ENCODE results near the gene TP53TG5. TPM values are rescaled to one million over a fixed set of nuclear protein-coding genes. Genes with fewer than 3 reads are reported as not detected.

Gene TP53TG5
- total RNA-seq, 1 experiment from 2014 or later = not detected

DNA sequence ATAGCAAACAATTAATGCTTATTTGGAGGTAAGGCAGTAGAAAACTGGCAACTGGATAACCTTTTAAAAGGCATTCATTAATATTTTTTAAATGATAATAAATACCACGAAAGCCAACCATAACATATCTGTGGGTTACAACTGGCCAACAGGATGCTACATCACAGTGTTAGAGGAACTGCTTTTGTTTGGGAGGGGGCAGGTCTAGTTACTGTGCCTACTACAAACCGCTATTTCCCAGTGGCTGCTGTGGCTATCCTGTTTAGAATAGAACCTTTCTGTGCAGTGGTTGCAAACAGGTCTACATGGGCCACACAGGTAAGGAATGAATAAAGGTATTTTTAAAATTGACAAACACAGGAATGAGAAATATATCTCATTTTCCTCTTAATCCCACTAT is 38.8 kb upstream of the TP53TG5 start:
- POLR2A ChIA-PET (ENCODE audit: unreplicated experiment) = no interaction called here
- no peak for ATAC-seq
- CTCF ChIA-PET = no interaction called here
- H3K36me3 ChIP-seq (ENCODE audit: low read depth, low read length) = peaks cover 20% of the 10 kb centered on the region
- H3K27me3 ChIP-seq (ENCODE audit: low read length) = no peaks in the 10 kb centered on the region
- intact Hi-C loops (cut with micrococcal nuclease) = loop anchor here (10.0 kb wide), 1 partner anchor 518 kb away; the partner anchor contains the start of gene PCIF1
- no peaks in the 10 kb centered on the region for H3K9me2 ChIP-seq (replicated peaks; ENCODE audit: low read length)
- 0 out of 2 replicates have a peak overlapping the region, but pooled peaks have one; percentile 59 for H3K27ac ChIP-seq (ENCODE audit: low read length)
- H3F3A ChIP-seq (ENCODE audit: low read length, unreplicated experiment) = peaks cover 3% of the 10 kb centered on the region
- H3K79me2 ChIP-seq (ENCODE audit: low read length) = peaks cover 44% of the 10 kb centered on the region
- H4K20me1 ChIP-seq (ENCODE audit: low read length) = no peaks in the 10 kb centered on the region
- no peaks in the 10 kb centered on the region for H3K9me3 ChIP-seq (ENCODE audit: low read length)
- peaks cover 44% of the 10 kb centered on the region for H3K4me1 ChIP-seq (ENCODE audit: insufficient read depth, low read length)
- peak overlapping the region; percentile 88 for H3K9ac ChIP-seq (ENCODE audit: low read length)
- no peak overlapping the region for H2AFZ ChIP-seq (ENCODE audit: low read length)
- peak overlapping the region; percentile 96 for H3K4me2 ChIP-seq (ENCODE audit: low read length)
- TF ChIP-seq EZH2 (IDR thresholded peaks at IDR 0.05; ENCODE audit: low read length, unreplicated experiment) = no peak
- no peak for TF ChIP-seq EZH2phosphoT487 (IDR thresholded peaks at IDR 0.05; ENCODE audit: borderline replicate concordance, low read length)
- TSS peak; percentile 40 for BruUV-seq (replicated peaks)
- DNase-seq = no peak
- peak overlapping the region; percentile 85 for H3K4me3 ChIP-seq (ENCODE audit: low read length)

- Histone ChIP-seq H2AFZ (ENCODE audit: low read length) (peak within 1 kb of the TSS; percentile 65), H3K9me2 (replicated peaks; ENCODE audit: low read length) (no peaks in the 10 kb centered on the region), H3K4me1 (ENCODE audit: insufficient read depth, low read length) (peaks cover 47% of the 10 kb centered on the region), H3K79me2 (ENCODE audit: low read length) (peaks cover 44% of the 10 kb centered on the region), H3K36me3 (ENCODE audit: low read depth, low read length) (peaks cover 12% of the 10 kb centered on the region), H3K9ac (ENCODE audit: low read length) (peak within 1 kb of the TSS; percentile 88), H3K27ac (ENCODE audit: low read length) (peak within 1 kb of the TSS; percentile 59), H3F3A (ENCODE audit: low read length, unreplicated experiment) (peaks cover 3% of the 10 kb centered on the region), H3K4me3 (ENCODE audit: low read length) (peak within 1 kb of the TSS; percentile 85), H4K20me1 (ENCODE audit: low read length) (no peaks in the 10 kb centered on the region), H3K9me3 (ENCODE audit: low read length) (no peaks in the 10 kb centered on the region), H3K27me3 (ENCODE audit: low read length) (no peaks in the 10 kb centered on the region), H3K4me2 (ENCODE audit: low read length) (peak within 1 kb of the TSS; percentile 96)
- BruUV-seq (replicated peaks) = no TSS peak
- peak; percentile 90 for DNase-seq
- no peak for TF ChIP-seq EZH2 (IDR thresholded peaks at IDR 0.05; ENCODE audit: low read length, unreplicated experiment)
- TF ChIP-seq, protein P1, sequence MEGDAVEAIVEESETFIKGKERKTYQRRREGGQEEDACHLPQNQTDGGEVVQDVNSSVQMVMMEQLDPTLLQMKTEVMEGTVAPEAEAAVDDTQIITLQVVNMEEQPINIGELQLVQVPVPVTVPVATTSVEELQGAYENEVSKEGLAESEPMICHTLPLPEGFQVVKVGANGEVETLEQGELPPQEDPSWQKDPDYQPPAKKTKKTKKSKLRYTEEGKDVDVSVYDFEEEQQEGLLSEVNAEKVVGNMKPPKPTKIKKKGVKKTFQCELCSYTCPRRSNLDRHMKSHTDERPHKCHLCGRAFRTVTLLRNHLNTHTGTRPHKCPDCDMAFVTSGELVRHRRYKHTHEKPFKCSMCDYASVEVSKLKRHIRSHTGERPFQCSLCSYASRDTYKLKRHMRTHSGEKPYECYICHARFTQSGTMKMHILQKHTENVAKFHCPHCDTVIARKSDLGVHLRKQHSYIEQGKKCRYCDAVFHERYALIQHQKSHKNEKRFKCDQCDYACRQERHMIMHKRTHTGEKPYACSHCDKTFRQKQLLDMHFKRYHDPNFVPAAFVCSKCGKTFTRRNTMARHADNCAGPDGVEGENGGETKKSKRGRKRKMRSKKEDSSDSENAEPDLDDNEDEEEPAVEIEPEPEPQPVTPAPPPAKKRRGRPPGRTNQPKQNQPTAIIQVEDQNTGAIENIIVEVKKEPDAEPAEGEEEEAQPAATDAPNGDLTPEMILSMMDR (conservative IDR thresholded peaks at IDR 0.05; ENCODE audit: low read depth, low read length) = no peak
- TF ChIP-seq EZH2phosphoT487 (IDR thresholded peaks at IDR 0.05; ENCODE audit: borderline replicate concordance, low read length) = no peak
- ATAC-seq = peak; percentile 56
- ChIA-PET POLR2A (ENCODE audit: unreplicated experiment) (interaction anchor here (0.6 to 0.8 kb wide), 3 partner anchors 9 to 443 kb away, joined by 3 to 5 read pairs (median 4); no protein-coding TSS in a partner anchor), CTCF (interaction anchor here (0.9 kb wide), 1 partner anchor 21 kb away, joined by 3 read pairs; no protein-coding TSS in a partner anchor)
- intact Hi-C loops (cut with micrococcal nuclease) = loop anchor here (10.0 kb wide), 1 partner anchor 519 kb away; the partner anchor contains the start of gene PCIF1
These were observed 37.9 kb upstream of the TP53TG5 start, which contains the start of gene PIGT for GRCh38 chr20:45415822-45416637. Gene PIGT, plus strand, starts transcription at chr20:45416141. Its CDS starts 16 bp downstream, at chr20:45416157.

- Histone ChIP-seq H2AFZ (ENCODE audit: low read length) (no peak overlapping the region), H3K4me1 (ENCODE audit: insufficient read depth, low read length) (peaks cover 40% of the 10 kb centered on the region), H3F3A (ENCODE audit: low read length, unreplicated experiment) (no peaks in the 10 kb centered on the region), H3K36me3 (ENCODE audit: low read depth, low read length) (no peaks in the 10 kb centered on the region), H3K27me3 (ENCODE audit: low read length) (no peaks in the 10 kb centered on the region), H3K27ac (ENCODE audit: low read length) (no peak overlapping the region), H3K9me3 (ENCODE audit: low read length) (no peaks in the 10 kb centered on the region), H3K79me2 (ENCODE audit: low read length) (peaks cover 25% of the 10 kb centered on the region), H4K20me1 (ENCODE audit: low read length) (no peaks in the 10 kb centered on the region), H3K9ac (ENCODE audit: low read length) (no peak overlapping the region), H3K4me3 (ENCODE audit: low read length) (no peak overlapping the region), H3K9me2 (replicated peaks; ENCODE audit: low read length) (no peaks in the 10 kb centered on the region), H3K4me2 (ENCODE audit: low read length) (no peak overlapping the region)
- ATAC-seq (no peak), DNase-seq (no peak)
- POLR2A ChIA-PET (ENCODE audit: unreplicated experiment) = no interaction called here
- CTCF ChIA-PET = no interaction called here
- TF ChIP-seq, protein P1 (conservative IDR thresholded peaks at IDR 0.05; ENCODE audit: low read depth, low read length) = no peak
- TF ChIP-seq EZH2 (IDR thresholded peaks at IDR 0.05; ENCODE audit: low read length, unreplicated experiment) (no peak), EZH2phosphoT487 (IDR thresholded peaks at IDR 0.05; ENCODE audit: borderline replicate concordance, low read length) (no peak)
- intact Hi-C loops (cut with micrococcal nuclease) = loop anchor here (10.0 kb wide), 1 partner anchor 521 kb away; the partner anchor contains the start of gene PCIF1
- BruUV-seq (replicated peaks) = no TSS peak
These were observed 35.4 kb upstream of the TP53TG5 start for GRCh38 chr20:45413479-45413878.
